Breast epithelium (tissue), 3 donors: Measurements from ENCODE around the gene MYBPC2.

ENCODE experiments used
- POLR2A ChIP-seq: fragments of 450-650 bp; IDR thresholded peaks from one replicate; pipeline ENCODE4 v1.6.1; 2016; ENCODE audit warnings: antibody characterized with exemption, mild to moderate bottlenecking, moderate library complexity
- POLR2AphosphoS5 ChIP-seq, 3 donors: sonication (generic); formaldehyde crosslinking; IDR thresholded peaks; one replicate each; pipeline ENCODE4 v1.6.1; 2017; ENCODE audit warnings: antibody characterized with exemption in 3 of 3
- TF ChIP-seq, protein P1 (sequence below), 3 donors: fragments of 450-650 bp; IDR thresholded peaks; one replicate each; pipeline ENCODE4 v1.5.1; 2016 to 2017; ENCODE audit warnings: antibody characterized with exemption in 3 of 3, mild to moderate bottlenecking in 3 of 3, moderate library complexity in 3 of 3

DNA sequence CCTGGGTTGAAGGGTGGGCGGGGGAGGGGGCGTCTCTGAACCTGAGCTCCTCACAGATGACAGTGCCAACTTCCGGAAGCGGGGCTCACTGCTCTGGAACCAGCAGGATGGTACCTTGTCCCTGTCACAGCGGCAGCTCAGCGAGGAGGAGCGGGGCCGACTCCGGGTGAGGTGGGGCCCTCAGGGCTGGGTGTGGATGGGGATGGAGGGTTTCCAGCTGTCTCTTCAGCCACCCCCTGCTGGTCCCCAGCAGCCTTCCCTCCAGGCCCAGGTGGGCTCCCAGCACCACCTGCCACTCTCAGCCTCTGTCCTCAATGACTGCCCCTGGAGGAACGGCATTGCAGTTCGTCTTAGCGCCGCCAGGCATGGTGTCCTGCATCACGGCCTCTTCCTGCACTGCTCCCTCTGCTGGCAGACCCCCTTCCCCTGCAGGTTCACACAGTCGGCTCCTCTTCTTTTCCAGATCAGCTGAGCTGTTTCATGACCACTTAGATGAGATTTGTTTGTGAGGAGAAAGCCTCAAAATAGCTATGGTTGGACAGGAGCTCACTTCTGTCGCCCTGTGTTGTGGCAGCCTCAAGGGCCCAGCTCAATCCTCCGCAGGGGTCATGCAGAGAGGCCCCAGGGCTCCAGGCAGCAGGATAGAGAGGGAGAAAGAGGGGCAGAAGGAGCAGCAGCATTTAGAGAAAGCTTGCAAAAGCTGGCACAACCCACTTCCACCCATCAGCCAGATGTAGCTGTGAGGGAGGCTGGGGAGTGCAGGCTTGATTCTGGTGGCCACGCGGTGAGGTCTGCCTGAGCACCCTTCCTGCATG, 46.4 kb downstream of the MYBPC2 start:
- TF ChIP-seq, protein P1, sequence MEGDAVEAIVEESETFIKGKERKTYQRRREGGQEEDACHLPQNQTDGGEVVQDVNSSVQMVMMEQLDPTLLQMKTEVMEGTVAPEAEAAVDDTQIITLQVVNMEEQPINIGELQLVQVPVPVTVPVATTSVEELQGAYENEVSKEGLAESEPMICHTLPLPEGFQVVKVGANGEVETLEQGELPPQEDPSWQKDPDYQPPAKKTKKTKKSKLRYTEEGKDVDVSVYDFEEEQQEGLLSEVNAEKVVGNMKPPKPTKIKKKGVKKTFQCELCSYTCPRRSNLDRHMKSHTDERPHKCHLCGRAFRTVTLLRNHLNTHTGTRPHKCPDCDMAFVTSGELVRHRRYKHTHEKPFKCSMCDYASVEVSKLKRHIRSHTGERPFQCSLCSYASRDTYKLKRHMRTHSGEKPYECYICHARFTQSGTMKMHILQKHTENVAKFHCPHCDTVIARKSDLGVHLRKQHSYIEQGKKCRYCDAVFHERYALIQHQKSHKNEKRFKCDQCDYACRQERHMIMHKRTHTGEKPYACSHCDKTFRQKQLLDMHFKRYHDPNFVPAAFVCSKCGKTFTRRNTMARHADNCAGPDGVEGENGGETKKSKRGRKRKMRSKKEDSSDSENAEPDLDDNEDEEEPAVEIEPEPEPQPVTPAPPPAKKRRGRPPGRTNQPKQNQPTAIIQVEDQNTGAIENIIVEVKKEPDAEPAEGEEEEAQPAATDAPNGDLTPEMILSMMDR (IDR thresholded peaks at IDR 0.05) = no peak
- TF ChIP-seq POLR2A (no peak), POLR2AphosphoS5 (IDR thresholded peaks at IDR 0.05) (no peak)
